Tibial nerve (tissue), 4 donors: ENCODE results near the gene TEAD2.

Experiments
- CTCF ChIP-seq, 5 experiments: fragments of 200-600 bp in 3 of 5; fragments of 450-650 bp in 2 of 5; sonication (generic) in 3 of 5; IDR thresholded peaks; one replicate each; pipeline ENCODE4 v1.5.1; 2016 to 2019; ENCODE audit warnings: antibody characterized with exemption in 5 of 5, mild to moderate bottlenecking in 3 of 5, moderate library complexity in 2 of 5
- EP300 ChIP-seq, 2 donors: sonication (generic); formaldehyde crosslinking; IDR thresholded peaks; one replicate each; pipeline ENCODE4 v1.6.1; 2017; ENCODE audit warnings: antibody characterized with exemption in 2 of 2, mild to moderate bottlenecking in 1 of 2
- POLR2A ChIP-seq, 2 donors: fragments of 450-650 bp; IDR thresholded peaks; one replicate each; pipeline ENCODE4 v1.6.1; 2017; ENCODE audit warnings: antibody characterized with exemption in 2 of 2, mild to moderate bottlenecking in 2 of 2, moderate library complexity in 2 of 2

- TF ChIP-seq CTCF (IDR thresholded peaks at IDR 0.05): no peak
- TF ChIP-seq EP300 (IDR thresholded peaks at IDR 0.05): peak in 1 of 2 donors; percentile 62
- TF ChIP-seq POLR2A (IDR thresholded peaks at IDR 0.05): peak in 1 of 2 donors; percentile 43
Measured at GRCh38 chr19:49361438-49362047, 673 bp downstream of the TEAD2 start.
